HG02588 (cell line): ENCODE measurements around the gene SPO11.

Source experiments
- ATAC-seq: cut with Tn5 transposase; IDR thresholded peaks from one replicate; pipeline ENCODE4 v1.9.1; 2021; ENCODE audit warnings: mild to moderate bottlenecking, moderate library complexity; ENCODE audit not compliant: unreplicated experiment

Gene SPO11

DNA sequence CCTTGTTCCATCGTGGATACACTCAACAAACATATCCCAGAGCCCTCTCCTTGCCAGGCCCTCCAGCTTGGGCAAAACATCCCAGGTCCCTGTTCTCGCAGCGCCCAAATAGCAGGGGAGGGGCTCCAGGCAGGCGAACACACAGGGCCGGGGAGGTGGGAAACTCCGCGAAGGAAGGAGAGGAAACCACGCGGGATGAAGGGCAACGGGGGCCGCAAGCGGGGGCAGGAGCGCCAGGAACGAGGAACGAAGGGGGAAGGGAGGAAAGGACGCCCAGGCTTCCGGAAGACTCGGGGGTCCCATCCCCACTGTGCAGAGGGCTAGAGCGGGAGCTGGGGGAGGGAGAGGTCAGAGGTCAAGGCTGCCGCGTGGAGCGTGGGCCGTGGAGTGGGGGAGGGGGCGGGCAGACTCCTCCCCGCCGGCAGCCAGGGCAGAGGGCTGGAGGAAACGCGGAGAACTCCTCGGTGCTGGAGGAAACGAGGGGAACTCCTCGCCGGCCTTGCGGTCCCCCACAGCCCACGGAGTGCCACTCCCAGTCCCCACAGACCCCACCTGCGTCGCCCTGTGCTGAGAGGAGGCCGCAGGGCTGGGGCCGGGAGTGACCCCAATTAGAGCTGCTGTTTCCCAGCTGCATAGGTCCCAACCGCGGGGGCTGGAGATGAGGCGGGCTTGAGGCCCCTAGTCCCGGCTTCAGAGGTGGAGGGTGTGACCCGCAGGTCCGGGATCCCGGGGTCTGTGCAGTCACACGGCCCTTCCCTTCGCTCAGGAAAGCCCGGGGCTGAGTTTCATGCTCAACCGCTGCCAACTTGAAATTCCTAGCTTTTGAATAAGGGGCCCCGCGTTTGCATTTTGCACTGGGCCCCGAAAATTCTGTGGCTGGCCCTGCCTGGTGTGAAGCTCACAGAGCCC is 60.3 kb downstream of the SPO11 start:
- ATAC-seq, result no peak

DNA sequence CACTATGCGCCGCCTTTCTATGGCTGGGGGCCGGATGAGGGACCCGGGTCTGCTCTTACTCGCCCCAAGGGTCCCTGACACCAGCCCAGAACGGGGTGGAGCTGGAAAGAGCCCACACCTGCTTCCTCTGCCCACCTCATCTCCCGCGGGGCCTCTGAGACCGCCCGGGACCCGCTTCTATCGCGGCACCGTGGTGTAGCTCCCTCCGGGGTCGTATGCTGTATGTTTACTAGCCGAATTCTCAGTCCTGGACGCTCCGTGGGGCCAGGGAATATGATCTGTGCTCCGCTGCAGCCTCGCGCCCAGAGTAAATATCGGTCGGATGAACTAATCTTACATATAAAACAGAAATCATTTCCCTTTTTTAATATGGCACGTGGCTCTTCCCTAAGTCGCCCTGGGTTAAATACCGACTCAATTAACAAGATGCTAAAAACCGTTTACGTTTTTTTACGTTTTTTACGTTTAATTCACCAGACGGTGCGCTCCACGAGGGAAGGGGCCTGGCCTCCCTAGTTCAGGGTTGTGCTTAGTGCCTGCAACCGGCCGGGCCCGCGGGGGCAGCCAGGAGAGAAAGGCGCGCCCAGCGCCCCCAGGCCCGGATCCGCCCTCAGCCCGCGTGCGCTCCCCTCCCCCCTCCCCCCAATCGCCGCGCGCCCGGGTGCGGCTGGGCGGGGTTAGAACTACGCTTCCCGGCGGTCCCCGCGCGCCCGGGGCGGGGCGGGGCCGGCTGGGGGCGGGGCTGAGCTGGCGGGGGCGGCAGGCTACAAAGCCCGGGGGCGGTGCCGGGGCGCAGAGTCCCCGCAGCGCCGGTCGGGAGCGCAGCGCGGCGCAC is 61.2 kb downstream of the SPO11 start, which contains the start of gene RBM38:
RBM38 (plus strand) TSS at position 793 of the 835 bp plus-strand sequence. CDS start 186 bp downstream, outside the sequence.
- ATAC-seq, result peak; percentile 57

DNA sequence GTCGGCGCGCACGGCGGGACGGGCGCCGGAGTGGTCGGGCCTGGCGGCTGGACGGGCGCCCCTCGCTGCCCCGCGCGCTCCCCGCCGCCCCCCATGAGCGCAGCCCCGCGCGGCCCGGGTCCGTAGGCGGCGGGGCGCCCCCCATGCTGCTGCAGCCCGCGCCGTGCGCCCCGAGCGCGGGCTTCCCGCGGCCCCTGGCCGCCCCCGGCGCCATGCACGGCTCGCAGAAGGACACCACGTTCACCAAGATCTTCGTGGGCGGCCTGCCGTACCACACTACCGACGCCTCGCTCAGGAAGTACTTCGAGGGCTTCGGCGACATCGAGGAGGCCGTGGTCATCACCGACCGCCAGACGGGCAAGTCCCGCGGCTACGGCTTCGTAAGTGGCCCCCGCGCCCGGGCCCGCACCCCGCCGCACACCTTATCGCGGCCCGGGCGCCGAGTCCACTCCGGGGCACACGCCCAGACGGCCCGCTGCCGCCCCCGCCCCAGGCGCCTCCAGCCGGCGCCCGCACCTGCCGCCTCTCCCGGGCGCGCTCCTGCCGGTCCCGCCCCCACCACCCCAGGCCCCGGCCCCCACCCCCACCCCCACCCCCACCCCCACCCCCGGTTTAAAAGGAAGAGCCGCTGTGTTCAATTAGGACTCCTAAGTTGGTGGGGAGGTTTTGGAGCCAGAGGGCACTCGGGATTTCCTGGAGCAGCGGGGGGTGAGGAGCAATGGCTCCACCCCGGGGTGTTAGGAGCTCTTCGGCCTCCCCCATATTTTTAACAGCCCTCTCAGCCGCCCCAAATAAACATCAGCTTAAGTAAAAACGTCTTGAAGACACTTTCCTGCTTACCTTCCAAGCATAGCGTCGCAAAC is 62.1 kb downstream of the SPO11 start:
- ATAC-seq, result peak; percentile 9

GRCh38 chr20:57392512-57393271 is 63.1 kb downstream of the SPO11 start:
- no peak for ATAC-seq
